IMR-90 (cell line): ENCODE data around the gene SLC16A5. TPM values are rescaled to one million over a fixed set of nuclear protein-coding genes. Genes with fewer than 3 reads are reported as not detected.

Experiments
- ATAC-seq: fragments of 200-7000 bp; cut with Tn5 transposase; 2 replicates; pipeline ENCODE4 v1.9.1; 2020; ENCODE audit warnings: low read depth, mild to moderate bottlenecking, moderate library complexity
- BruUV-seq: library from RNA; stranded (reverse); fragments of 400-500 nt; replicated peaks from 2 replicates; lab custom pipeline; 2021; lab: Mats Ljungman, UMichigan
- CTCF ChIA-PET: fragments of 300-600 bp; formaldehyde crosslinking; extraction: SDS; loops from one replicate; lab custom pipeline; 2021; ENCODE audit warnings: antibody characterized with exemption; lab: Yijun Ruan, JAX
- POLR2A ChIA-PET: fragments of 300-600 bp; sonication (Branson Sonifier 250); formaldehyde crosslinking; loops from one replicate; lab custom pipeline; 2022; ENCODE audit warnings: antibody characterized with exemption; ENCODE audit not compliant: unreplicated experiment; lab: Charles Lee
- DNase-seq: peaks from one replicate; pipeline ENCODE4 v3.0.0; 2013
- H2AFZ ChIP-seq: replicated peaks from 2 replicates; pipeline ENCODE3; 2013; ENCODE audit warnings: low read length, mild to moderate bottlenecking; ENCODE audit not compliant: poor library complexity
- H2AK5ac ChIP-seq: 2 replicates; pipeline ENCODE4 v1.6.1; 2013; ENCODE audit warnings: low read depth, low read length, inconsistent platforms
- H2AK9ac ChIP-seq: replicated peaks from 2 replicates; pipeline ENCODE3; 2013; ENCODE audit warnings: mild to moderate bottlenecking, low read depth, low read length, moderate library complexity; ENCODE audit not compliant: poor library complexity
- H2BK120ac ChIP-seq: 2 replicates; pipeline ENCODE4 v1.6.1; 2013; ENCODE audit warnings: low read depth, low read length, inconsistent platforms
- H2BK15ac ChIP-seq: 3 replicates; pipeline ENCODE4 v1.6.1; 2013; ENCODE audit warnings: low read depth, low read length, inconsistent platforms
- H2BK20ac ChIP-seq: 2 replicates; pipeline ENCODE4 v1.6.1; 2013; ENCODE audit warnings: low read depth, mild to moderate bottlenecking, inconsistent platforms, low read length, moderate library complexity
- H2BK5ac ChIP-seq: 2 replicates; pipeline ENCODE4 v1.6.1; 2013; ENCODE audit warnings: mild to moderate bottlenecking, low read depth, low read length, inconsistent platforms; ENCODE audit not compliant: poor library complexity, severe bottlenecking
- H3K14ac ChIP-seq: replicated peaks from 2 replicates; pipeline ENCODE4 v1.6.1; 2013; ENCODE audit warnings: low read depth, low read length, inconsistent platforms
- H3K18ac ChIP-seq: 2 replicates; pipeline ENCODE4 v1.6.1; 2013; ENCODE audit warnings: low read depth, low read length, control low read depth
- H3K23ac ChIP-seq: 2 replicates; pipeline ENCODE4 v1.6.1; 2013; ENCODE audit warnings: low read depth, low read length, inconsistent platforms
- H3K27ac ChIP-seq: 2 replicates; pipeline ENCODE4 v1.5.1; 2013; ENCODE audit warnings: mild to moderate bottlenecking, control low read depth, low read length; ENCODE audit not compliant: insufficient read depth
- H3K27me3 ChIP-seq: 2 replicates; pipeline ENCODE4 v1.6.1; 2013; ENCODE audit warnings: low read length; ENCODE audit not compliant: control insufficient read depth, insufficient read depth
- H3K36me3 ChIP-seq: 2 replicates; pipeline ENCODE4 v1.6.1; 2013; ENCODE audit warnings: low read length, mixed read lengths; ENCODE audit not compliant: control insufficient read depth, insufficient read depth
- H3K4ac ChIP-seq: 2 replicates; pipeline ENCODE4 v1.6.1; 2013; ENCODE audit warnings: low read depth, low read length, inconsistent platforms
- H3K4me1 ChIP-seq: 2 replicates; pipeline ENCODE4 v1.6.1; 2013; ENCODE audit warnings: low read length, mixed read lengths; ENCODE audit not compliant: control insufficient read depth, insufficient read depth
- H3K4me2 ChIP-seq: 2 replicates; pipeline ENCODE4 v1.6.1; 2013; ENCODE audit warnings: low read depth, mild to moderate bottlenecking, control low read depth, low read length, moderate library complexity
- H3K4me3 ChIP-seq: 2 replicates; pipeline ENCODE4 v1.5.1; 2013; ENCODE audit warnings: low read depth, mild to moderate bottlenecking, control low read depth, low read length, moderate library complexity; ENCODE audit not compliant: insufficient read depth
- H3K56ac ChIP-seq: 2 replicates; pipeline ENCODE4 v1.6.1; 2013; ENCODE audit warnings: low read length, inconsistent platforms; ENCODE audit not compliant: insufficient read depth; ENCODE audit errors: extremely low read depth
- H3K79me1 ChIP-seq, 2 experiments: 2 replicates each; pipeline ENCODE4 v1.6.1; 2013; ENCODE audit warnings: low read length in 2 of 2, inconsistent platforms in 1 of 2, low read depth in 1 of 2
- H3K9ac ChIP-seq: 2 replicates; pipeline ENCODE4 v1.6.1; 2013; ENCODE audit warnings: low read depth, low read length, control low read depth
- H3K9me1 ChIP-seq: 2 replicates; pipeline ENCODE4 v1.6.1; 2013; ENCODE audit warnings: low read length, inconsistent platforms; ENCODE audit not compliant: insufficient read depth
- H3K9me3 ChIP-seq: 2 replicates; pipeline ENCODE4 v1.6.1; 2013; ENCODE audit warnings: low read length; ENCODE audit not compliant: control insufficient read depth, insufficient read depth
- H4K20me1 ChIP-seq: 2 replicates; pipeline ENCODE4 v1.6.1; 2013; ENCODE audit warnings: low read length, inconsistent platforms; ENCODE audit not compliant: insufficient read depth
- H4K5ac ChIP-seq: 2 replicates; pipeline ENCODE4 v1.6.1; 2013; ENCODE audit warnings: mild to moderate bottlenecking, low read depth, low read length, control low read depth
- H4K8ac ChIP-seq, 2 experiments: 2 replicates each; pipeline ENCODE4 v1.6.1; 2013; ENCODE audit warnings: low read depth in 2 of 2, low read length in 2 of 2, control low read depth in 1 of 2, inconsistent platforms in 1 of 2
- H4K91ac ChIP-seq: 2 replicates; pipeline ENCODE4 v1.6.1; 2013; ENCODE audit warnings: low read depth, low read length, inconsistent platforms; ENCODE audit not compliant: insufficient read depth
- BHLHE40 ChIP-seq: fragments of 150-350 bp; IDR thresholded peaks from 2 replicates; pipeline ENCODE4 v1.6.1; 2016; ENCODE audit warnings: mild to moderate bottlenecking, low read depth, low read length
- FOS ChIP-seq: fragments of 150-350 bp; IDR thresholded peaks from 2 replicates; pipeline ENCODE4 v1.6.1; 2016; ENCODE audit warnings: low read depth, low read length
- MAFK ChIP-seq: IDR thresholded peaks from 2 replicates; pipeline ENCODE4 v1.6.1; 2012; ENCODE audit warnings: low read depth, low read length, improper control_type of control experiment
- MAZ ChIP-seq: IDR thresholded peaks from 2 replicates; pipeline ENCODE4 v1.6.1; 2012; ENCODE audit warnings: low read depth, mild to moderate bottlenecking, low read length, improper control_type of control experiment, moderate library complexity, borderline replicate concordance
- NFE2L2 ChIP-seq: fragments of 150-350 bp; IDR thresholded peaks from 2 replicates; pipeline ENCODE4 v1.6.1; 2016; ENCODE audit warnings: low read depth, mild to moderate bottlenecking, low read length
- POLR2A ChIP-seq: IDR thresholded peaks from 2 replicates; pipeline ENCODE4 v1.6.1; 2012; ENCODE audit warnings: mild to moderate bottlenecking, low read depth, low read length
- RFX5 ChIP-seq: IDR thresholded peaks from 2 replicates; pipeline ENCODE4 v1.8.0; 2012; ENCODE audit warnings: low read depth, mild to moderate bottlenecking, low read length, moderate library complexity
- WGBS, 2 experiments: methylation state at CpG; one replicate each; pipeline versions ENCODE4 v1.1.5 to v1.1.7; 2013; ENCODE audit warnings: missing lambda C conversion rate in 2 of 2; ENCODE audit not compliant: insufficient read length in 1 of 2; ENCODE audit errors: extremely low coverage in 2 of 2; 5-methylcytosine and 5-hydroxymethylcytosine counted together
- dilution Hi-C: fragments of 300-500 bp; cut with HindIII; formaldehyde crosslinking; loops from one replicate; pipeline ENCODE4 v1.14.3; 2018; ENCODE audit warnings: low sequenced_read_pairs; ENCODE audit not compliant: unreplicated experiment
- in situ Hi-C: fragments of 300-500 bp; cut with MboI; formaldehyde crosslinking; loops from 3 replicates; pipeline ENCODE4 v1.14.3; 2019; ENCODE audit warnings: low sequenced_read_pairs, inconsistent platforms, mixed read lengths
- intact Hi-C: fragments of 100-400 bp; cut with micrococcal nuclease; formaldehyde crosslinking; loops from 2 replicates; pipeline ENCODE4 v1.10.0; 2022
- polyA plus RNA-seq, 3 experiments: library from polyadenylated mRNA; depleted of rRNA; stranded (reverse); fragments of >200 nt; gene quantifications; 2 replicates each; pipeline ENCODE4 v1.2.3, GENCODE V29; 2012; ENCODE audit warnings: low replicate concordance in 1 of 3
- total RNA-seq: library from RNA; depleted of rRNA; stranded (reverse); fragments of >200 nt; gene quantifications from 2 replicates; pipeline ENCODE4 v1.2.3, GENCODE V29; 2012
- TF ChIP-seq, protein P1 (sequence below): fragments of 150-350 bp; IDR thresholded peaks from 2 replicates; pipeline ENCODE4 v1.6.1; 2016; ENCODE audit warnings: low read depth, mild to moderate bottlenecking, low read length, moderate library complexity, borderline replicate concordance

The SLC16A5 gene
- total and polyA plus RNA-seq, 2 of the 4 experiments (the other 2 are of a cell fraction) = 1.8 to 7.1 TPM

GRCh38 chr17:75061618-75062017 is 26.1 kb upstream of the SLC16A5 start:
- no peak overlapping the region for H3K27ac ChIP-seq
- intact Hi-C loops = loop anchor here (5.0 to 10.0 kb wide), 2 partner anchors 51 to 143 kb away; partner anchors contain the start of gene NUP85
- H3K14ac ChIP-seq = no peak overlapping the region
- 0 out of 2 replicates have a peak, but pooled peaks cover 3% of the 10 kb centered on the region for H3K9me1 ChIP-seq
- no peak overlapping the region for H4K91ac ChIP-seq
- H4K8ac ChIP-seq = no peak overlapping the region
- in situ Hi-C loops = loop anchor here (10.0 to 25.0 kb wide), 2 partner anchors 143 to 351 kb away; partner anchors contain the start of genes GRB2 and NUP85
- H3K18ac ChIP-seq = no peak overlapping the region
- no peak overlapping the region for H3K4ac ChIP-seq
- no peak overlapping the region for H2BK20ac ChIP-seq
- CTCF ChIA-PET = interaction anchor here (0.6 to 2.3 kb wide), 2 partner anchors 12 to 52 kb away, joined by 4 to 13 read pairs; no protein-coding TSS in a partner anchor
- DNase-seq (no peak), ATAC-seq (no peak)
- H3K4me3 ChIP-seq = no peak overlapping the region
- H2BK5ac ChIP-seq = no peak overlapping the region
- dilution Hi-C loops = no loop called here
- no peaks in the 10 kb centered on the region for H4K20me1 ChIP-seq
- no peaks in the 10 kb centered on the region for H3K27me3 ChIP-seq
- no peak overlapping the region for H2BK120ac ChIP-seq
- H3K4me2 ChIP-seq = no peak overlapping the region
- peaks cover 50% of the 10 kb centered on the region for H3K36me3 ChIP-seq
- no peak overlapping the region for H2AK5ac ChIP-seq
- no peak overlapping the region for H3K23ac ChIP-seq
- POLR2A ChIA-PET = no interaction called here
- WGBS, 2 experiments = 93% methylated on average over 3 of the region's 8 CpGs; no CpG with 5 or more reads in 1 of the 2 experiments
- H4K5ac ChIP-seq = no peak overlapping the region
- H3K79me1 ChIP-seq = peaks cover 3 to 5% of the 10 kb centered on the region in 2 experiments; a peak in 3 of 4 replicates
- no peak overlapping the region for H3K56ac ChIP-seq
- H2AK9ac ChIP-seq = no peak overlapping the region
- H3K9ac ChIP-seq = no peak overlapping the region
- no peak overlapping the region for H2AFZ ChIP-seq
- H3K4me1 ChIP-seq = peaks cover 6% of the 10 kb centered on the region; the same call in 1 of the 2 replicates
- H2BK15ac ChIP-seq = no peak overlapping the region
- no peaks in the 10 kb centered on the region for H3K9me3 ChIP-seq
- BruUV-seq = no TSS peak
- TF ChIP-seq BHLHE40 (no peak), NFE2L2 (no peak), MAZ (no peak), POLR2A (no peak), FOS (no peak), RFX5 (no peak), MAFK (no peak)
- TF ChIP-seq, protein P1, sequence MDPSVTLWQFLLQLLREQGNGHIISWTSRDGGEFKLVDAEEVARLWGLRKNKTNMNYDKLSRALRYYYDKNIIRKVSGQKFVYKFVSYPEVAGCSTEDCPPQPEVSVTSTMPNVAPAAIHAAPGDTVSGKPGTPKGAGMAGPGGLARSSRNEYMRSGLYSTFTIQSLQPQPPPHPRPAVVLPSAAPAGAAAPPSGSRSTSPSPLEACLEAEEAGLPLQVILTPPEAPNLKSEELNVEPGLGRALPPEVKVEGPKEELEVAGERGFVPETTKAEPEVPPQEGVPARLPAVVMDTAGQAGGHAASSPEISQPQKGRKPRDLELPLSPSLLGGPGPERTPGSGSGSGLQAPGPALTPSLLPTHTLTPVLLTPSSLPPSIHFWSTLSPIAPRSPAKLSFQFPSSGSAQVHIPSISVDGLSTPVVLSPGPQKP = no peak
